HepG2 (cell line): ENCODE measurements around the gene CLASP1. TPM values are rescaled to one million over a fixed set of nuclear protein-coding genes. Genes with fewer than 3 reads are reported as not detected.

ENCODE experiments used
- ATAC-seq: fragments of 200-7000 bp; cut with Tn5 transposase; 3 replicates; pipeline ENCODE4 v1.9.1; 2020; ENCODE audit warnings: mild to moderate bottlenecking, moderate library complexity
- BruUV-seq: library from RNA; stranded (reverse); fragments of 400-500 nt; replicated peaks from 2 replicates; lab custom pipeline; 2021; lab: Mats Ljungman, UMichigan
- CTCF ChIA-PET: fragments of 300-600 bp; formaldehyde crosslinking; extraction: SDS; loops from one replicate; lab custom pipeline; 2021; ENCODE audit warnings: low total read pairs, inconsistent platforms, low intra/inter-chr PET ratio; lab: Yijun Ruan, JAX
- POLR2A ChIA-PET: fragments of 350-600 bp; sonication (Branson Sonifier 250); formaldehyde crosslinking; loops from one replicate; lab custom pipeline; 2020; ENCODE audit warnings: antibody characterized with exemption, inconsistent platforms; lab: Yijun Ruan, JAX
- DNase-seq: peaks from one replicate; pipeline ENCODE4 v3.0.0-alpha.2; 2015; ENCODE audit warnings: low spot score
- FAIRE-seq: peaks from 3 replicates; lab custom pipeline; 2011; peaks lifted over from hg19 to GRCh38; lab: Jason Lieb, UNC
- H2AFZ ChIP-seq: one replicate; pipeline ENCODE4 v1.6.1; 2011; ENCODE audit warnings: low read length, inconsistent platforms
- H3K27ac ChIP-seq: fragments of 300-600 bp; 3 replicates; pipeline ENCODE4 v1.8.0; 2011; ENCODE audit warnings: mixed run types, mild to moderate bottlenecking, mixed read lengths, low read length, inconsistent platforms; ENCODE audit not compliant: insufficient read depth; ENCODE audit errors: extremely low read length
- H3K27me3 ChIP-seq, 2 experiments: fragments of 200-600 bp in 1 of 2; 2 replicates in 1 of 2; 3 replicates in 1 of 2; pipeline versions ENCODE4 v1.6.0 to v1.8.0; 2011; ENCODE audit warnings: low read length in 2 of 2, mild to moderate bottlenecking in 2 of 2, moderate library complexity in 2 of 2, inconsistent platforms in 1 of 2; ENCODE audit not compliant: insufficient read depth in 2 of 2, control insufficient read depth in 1 of 2
- H3K36me3 ChIP-seq, 2 experiments: fragments of 200-600 bp in 1 of 2; replicated peaks in 1 of 2; 2 replicates in 1 of 2; 3 replicates in 1 of 2; pipeline versions ENCODE4 v1.5.1 to v1.8.0; 2011; ENCODE audit warnings: low read length in 2 of 2, inconsistent platforms in 1 of 2; ENCODE audit not compliant: insufficient read depth in 2 of 2, control insufficient read depth in 1 of 2
- H3K4me1 ChIP-seq: 2 replicates; pipeline ENCODE4 v1.5.1; 2012; ENCODE audit warnings: low read length, inconsistent platforms; ENCODE audit not compliant: insufficient read depth
- H3K4me2 ChIP-seq: 2 replicates; pipeline ENCODE4 v1.6.0; 2011; ENCODE audit warnings: low read depth, low read length, inconsistent platforms
- H3K4me3 ChIP-seq, 3 experiments: fragments of 200-600 bp in 1 of 3; sonication (generic), shearing (Covaris generic) in 1 of 3; replicated peaks in 1 of 3; 2 replicates each; pipeline ENCODE4 v1.5.1; 2011 to 2016; ENCODE audit warnings: low read length in 3 of 3, inconsistent platforms in 2 of 3, low read depth in 2 of 3, mild to moderate bottlenecking in 2 of 3, control low read depth in 1 of 3, mixed read lengths in 1 of 3; ENCODE audit not compliant: insufficient read depth in 1 of 3
- H3K79me2 ChIP-seq: one replicate; pipeline ENCODE4 v1.6.1; 2011; ENCODE audit warnings: low read length, inconsistent platforms; ENCODE audit not compliant: insufficient read depth
- H3K9ac ChIP-seq: 2 replicates; pipeline ENCODE4 v1.6.0; 2011; ENCODE audit warnings: mild to moderate bottlenecking, low read depth, low read length, inconsistent platforms; ENCODE audit not compliant: insufficient read depth
- H3K9me3 ChIP-seq: 2 replicates; pipeline ENCODE4 v1.5.1; 2012; ENCODE audit warnings: mild to moderate bottlenecking, low read length
- H4K20me1 ChIP-seq: 2 replicates; pipeline ENCODE4 v1.6.0; 2011; ENCODE audit warnings: inconsistent platforms, mild to moderate bottlenecking, low read length, moderate library complexity; ENCODE audit not compliant: insufficient read depth
- BRD4 ChIP-seq: sonication (generic); formaldehyde crosslinking; IDR thresholded peaks from 2 replicates; pipeline ENCODE4 v1.4.0; 2020; ENCODE audit warnings: missing genetic modification reagents
- ERF ChIP-seq: IDR thresholded peaks from 2 replicates; pipeline ENCODE4 v1.6.1; 2018; ENCODE audit warnings: missing biosample characterization, missing genetic modification reagents
- GATA4 ChIP-seq: sonication (generic); IDR thresholded peaks from 2 replicates; pipeline ENCODE4 v1.6.1; 2016; ENCODE audit warnings: antibody characterized with exemption, low read depth, borderline replicate concordance
- HDAC6 ChIP-seq: fragments of 200-600 bp; sonication (generic); IDR thresholded peaks from 2 replicates; pipeline ENCODE4 v1.7.0; 2017; ENCODE audit warnings: mild to moderate bottlenecking, antibody characterized with exemption, low read length, low read depth
- KLF12 ChIP-seq: sonication (generic); formaldehyde crosslinking; IDR thresholded peaks from 2 replicates; pipeline ENCODE4 v1.4.0; 2020; ENCODE audit warnings: missing genetic modification reagents, borderline replicate concordance
- NCOA2 ChIP-seq: sonication (generic); formaldehyde crosslinking; IDR thresholded peaks from 2 replicates; pipeline ENCODE4 v1.8.0; 2022; ENCODE audit warnings: inconsistent platforms
- TCF12 ChIP-seq, 2 experiments: fragments of 450-650 bp in 1 of 2; sonication (generic) in 1 of 2; formaldehyde crosslinking in 1 of 2; IDR thresholded peaks; 2 replicates each; pipeline versions ENCODE4 v1.6.1 to v1.8.0; 2017 to 2022; ENCODE audit warnings: antibody characterized with exemption in 1 of 2, mild to moderate bottlenecking in 1 of 2, missing genetic modification reagents in 1 of 2, moderate library complexity in 1 of 2
- TEF ChIP-seq: sonication (generic); formaldehyde crosslinking; IDR thresholded peaks from 2 replicates; pipeline ENCODE4 v1.5.0; 2020; ENCODE audit warnings: missing genetic modification reagents
- ZFP82 ChIP-seq: sonication (generic); formaldehyde crosslinking; IDR thresholded peaks from 2 replicates; pipeline ENCODE4 v1.5.1; 2020; ENCODE audit warnings: mild to moderate bottlenecking, missing genetic modification reagents, borderline replicate concordance
- ZNF3 ChIP-seq: IDR thresholded peaks from 2 replicates; pipeline ENCODE4 v1.7.0; 2017; ENCODE audit warnings: inconsistent platforms
- WGBS: methylation state at CpG from one replicate; pipeline ENCODE4 v1.1.6; 2017; ENCODE audit warnings: low lambda C conversion rate; 5-methylcytosine and 5-hydroxymethylcytosine counted together
- in situ Hi-C: cut with HindIII; loops from 2 replicates; pipeline ENCODE4 v1.10.0; 2017; ENCODE audit warnings: low pct_unique_long_range_greater_than_20kb; ENCODE audit not compliant: extremely low pct_ligation_motif_present
- intact Hi-C: fragments of 100-400 bp; cut with micrococcal nuclease; formaldehyde crosslinking; loops from one replicate; pipeline ENCODE4 v1.10.0; 2022; ENCODE audit not compliant: unreplicated experiment
- polyA plus RNA-seq, 8 experiments: library from polyadenylated mRNA; depleted of rRNA in 3 of 8; stranded (reverse) in 7 of 8; unstranded in 1 of 8; fragments of >200 nt; fragmentation: Illumina TruSeq in 4 of 8; extraction: Trizol in 4 of 8; gene quantifications; 2 replicates each; pipeline versions ENCODE4 v1.2.1 to v1.2.3, GENCODE V29; 2011 to 2016; ENCODE audit warnings: low read depth in 4 of 8, missing spikeins in 1 of 8, mixed read lengths in 1 of 8; ENCODE audit not compliant: insufficient read depth in 1 of 8
- total RNA-seq, 5 experiments: library from RNA; depleted of rRNA; stranded (reverse); fragments of >200 nt; fragmentation: Illumina TruSeq; extraction: Trizol; gene quantifications; 2 replicates each; pipeline ENCODE4 v1.2.3, GENCODE V29; 2016; ENCODE audit warnings: low read depth in 1 of 5
- TF ChIP-seq, protein P1 (sequence below): sonication (generic); formaldehyde crosslinking; conservative IDR thresholded peaks from 2 replicates; pipeline ENCODE4 v1.4.0; 2020; ENCODE audit warnings: mild to moderate bottlenecking, missing genetic modification reagents, moderate library complexity
- TF ChIP-seq, protein P2 (sequence below): sonication (generic); formaldehyde crosslinking; IDR thresholded peaks from 2 replicates; pipeline ENCODE4 v1.5.0; 2020; ENCODE audit warnings: mild to moderate bottlenecking, missing genetic modification reagents

The CLASP1 gene
- total and polyA plus RNA-seq, 2 of the 13 experiments (the other 11 are each of a cell fraction or from before 2014, with no cell fraction given) = 11.7 to 47.9 TPM

GRCh38 chr2:121335294-121336290, 313.7 kb downstream of the CLASP1 start (continued):
- TF ChIP-seq ZFP82 (CRISPR knock-in tag) = no peak

GRCh38 chr2:121334581-121335293, 314.5 kb downstream of the CLASP1 start:
- intact Hi-C loops (no loop called here), in situ Hi-C loops (no loop called here)
- Histone ChIP-seq H3K79me2 (no peaks in the 10 kb centered on the region), H2AFZ (no peak overlapping the region), H3K4me1 (peaks cover 29% of the 10 kb centered on the region), H3K27me3 (peaks cover 0 to 2% of the 10 kb centered on the region in 2 experiments; a peak in 1 of 5 replicates), H3K4me2 (peak overlapping the region; percentile 87), H3K27ac (no peak overlapping the region), H3K4me3 (peak overlapping the region; percentile 27 to 70 (median 39)), H3K9me3 (no peaks in the 10 kb centered on the region), H4K20me1 (no peaks in the 10 kb centered on the region), H3K36me3 (peaks cover 2 to 15% of the 10 kb centered on the region in 2 experiments; a peak in 4 of 5 replicates), H3K9ac (no peak overlapping the region)
- ATAC-seq (peak; percentile 88), FAIRE-seq (peak; percentile 56), DNase-seq (peak; percentile 62)
- no TSS peak for BruUV-seq
- ChIA-PET POLR2A (no interaction called here), CTCF (no interaction called here)
- WGBS = 2% methylated on average over 6 of the region's 14 CpGs
- TF ChIP-seq ZNF3 (no peak), NCOA2 (CRISPR knock-in tag) (no peak), HDAC6 (no peak), KLF12 (CRISPR knock-in tag) (no peak), BRD4 (0 out of 2 replicates have a peak, but pooled peaks have one; percentile 25), TEF (CRISPR knock-in tag) (no peak), GATA4 (no peak), TCF12 (IDR thresholded peaks at IDR 0.05) (no peak), TCF12 (CRISPR knock-in tag; IDR thresholded peaks at IDR 0.05) (no peak), ERF (peak; percentile 6; the same call in 1 of the 2 replicates)
- TF ChIP-seq, protein P1, sequence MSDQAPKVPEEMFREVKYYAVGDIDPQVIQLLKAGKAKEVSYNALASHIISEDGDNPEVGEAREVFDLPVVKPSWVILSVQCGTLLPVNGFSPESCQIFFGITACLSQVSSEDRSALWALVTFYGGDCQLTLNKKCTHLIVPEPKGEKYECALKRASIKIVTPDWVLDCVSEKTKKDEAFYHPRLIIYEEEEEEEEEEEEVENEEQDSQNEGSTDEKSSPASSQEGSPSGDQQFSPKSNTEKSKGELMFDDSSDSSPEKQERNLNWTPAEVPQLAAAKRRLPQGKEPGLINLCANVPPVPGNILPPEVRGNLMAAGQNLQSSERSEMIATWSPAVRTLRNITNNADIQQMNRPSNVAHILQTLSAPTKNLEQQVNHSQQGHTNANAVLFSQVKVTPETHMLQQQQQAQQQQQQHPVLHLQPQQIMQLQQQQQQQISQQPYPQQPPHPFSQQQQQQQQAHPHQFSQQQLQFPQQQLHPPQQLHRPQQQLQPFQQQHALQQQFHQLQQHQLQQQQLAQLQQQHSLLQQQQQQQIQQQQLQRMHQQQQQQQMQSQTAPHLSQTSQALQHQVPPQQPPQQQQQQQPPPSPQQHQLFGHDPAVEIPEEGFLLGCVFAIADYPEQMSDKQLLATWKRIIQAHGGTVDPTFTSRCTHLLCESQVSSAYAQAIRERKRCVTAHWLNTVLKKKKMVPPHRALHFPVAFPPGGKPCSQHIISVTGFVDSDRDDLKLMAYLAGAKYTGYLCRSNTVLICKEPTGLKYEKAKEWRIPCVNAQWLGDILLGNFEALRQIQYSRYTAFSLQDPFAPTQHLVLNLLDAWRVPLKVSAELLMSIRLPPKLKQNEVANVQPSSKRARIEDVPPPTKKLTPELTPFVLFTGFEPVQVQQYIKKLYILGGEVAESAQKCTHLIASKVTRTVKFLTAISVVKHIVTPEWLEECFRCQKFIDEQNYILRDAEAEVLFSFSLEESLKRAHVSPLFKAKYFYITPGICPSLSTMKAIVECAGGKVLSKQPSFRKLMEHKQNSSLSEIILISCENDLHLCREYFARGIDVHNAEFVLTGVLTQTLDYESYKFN = peak; percentile 62
- TF ChIP-seq, protein P2, sequence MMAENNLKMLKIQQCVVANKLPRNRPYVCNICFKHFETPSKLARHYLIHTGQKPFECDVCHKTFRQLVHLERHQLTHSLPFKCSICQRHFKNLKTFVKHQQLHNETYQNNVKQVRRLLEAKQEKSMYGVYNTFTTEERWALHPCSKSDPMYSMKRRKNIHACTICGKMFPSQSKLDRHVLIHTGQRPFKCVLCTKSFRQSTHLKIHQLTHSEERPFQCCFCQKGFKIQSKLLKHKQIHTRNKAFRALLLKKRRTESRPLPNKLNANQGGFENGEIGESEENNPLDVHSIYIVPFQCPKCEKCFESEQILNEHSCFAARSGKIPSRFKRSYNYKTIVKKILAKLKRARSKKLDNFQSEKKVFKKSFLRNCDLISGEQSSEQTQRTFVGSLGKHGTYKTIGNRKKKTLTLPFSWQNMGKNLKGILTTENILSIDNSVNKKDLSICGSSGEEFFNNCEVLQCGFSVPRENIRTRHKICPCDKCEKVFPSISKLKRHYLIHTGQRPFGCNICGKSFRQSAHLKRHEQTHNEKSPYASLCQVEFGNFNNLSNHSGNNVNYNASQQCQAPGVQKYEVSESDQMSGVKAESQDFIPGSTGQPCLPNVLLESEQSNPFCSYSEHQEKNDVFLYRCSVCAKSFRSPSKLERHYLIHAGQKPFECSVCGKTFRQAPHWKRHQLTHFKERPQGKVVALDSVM (CRISPR knock-in tag) = no peak
